Cortex of kidney (tissue), 1 donor: ENCODE data around the gene STING1.
"Not testable (repeated sequence)": the region's sequence is repeated elsewhere in the genome, so short reads cannot be mapped to it uniquely, and the experiment has no call there.

ENCODE experiments used
- DNase-seq: peaks from one replicate; lab custom pipeline; 2025; lab: John Stamatoyannopoulos, UW

Gene STING1

DNA sequence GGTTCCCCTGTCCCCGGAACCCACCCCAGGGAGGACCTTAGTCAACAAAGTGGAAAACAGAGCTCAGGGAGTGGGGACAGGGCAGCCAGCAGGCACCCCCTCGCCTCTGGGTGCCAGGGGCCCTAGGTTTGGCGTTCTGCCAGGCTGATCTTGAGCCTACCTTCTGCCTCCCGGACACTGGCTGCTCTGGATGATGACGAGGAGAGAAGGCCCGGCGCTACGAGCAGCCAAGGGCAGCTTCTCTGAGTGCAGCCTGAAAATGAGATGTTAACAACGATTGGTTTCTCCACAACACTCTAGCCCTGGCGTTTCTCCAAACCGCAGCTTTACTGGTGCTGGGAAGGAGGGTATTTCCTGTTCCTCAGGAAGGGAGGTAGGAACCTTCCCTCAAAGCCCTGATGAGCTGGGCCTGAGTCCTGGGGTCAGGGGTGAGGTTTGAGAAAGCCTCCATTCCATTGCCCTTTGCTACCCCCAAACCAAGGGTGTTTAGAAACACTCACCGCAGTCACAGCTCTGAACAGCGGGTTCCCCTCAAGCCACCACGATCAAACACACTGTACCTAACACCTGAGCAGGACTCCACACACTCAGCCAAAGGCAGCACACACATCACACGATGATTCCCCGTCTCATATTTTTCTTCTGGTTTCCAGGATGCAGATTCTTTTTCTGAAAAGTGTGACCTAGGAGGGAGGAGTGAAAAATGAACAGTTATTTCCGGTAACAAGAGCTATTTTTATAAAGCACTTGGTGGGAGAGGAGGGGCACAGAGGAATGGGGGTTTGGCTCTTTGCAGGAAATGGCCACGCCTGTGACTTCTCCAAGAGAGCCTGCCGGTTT lies at the start of gene STING1:
Gene STING1 (minus strand): TSS at position 709 of the 840 bp plus-strand sequence. CDS start 1,054 bp downstream, outside the sequence.
- DNase-seq, result no peak

DNA sequence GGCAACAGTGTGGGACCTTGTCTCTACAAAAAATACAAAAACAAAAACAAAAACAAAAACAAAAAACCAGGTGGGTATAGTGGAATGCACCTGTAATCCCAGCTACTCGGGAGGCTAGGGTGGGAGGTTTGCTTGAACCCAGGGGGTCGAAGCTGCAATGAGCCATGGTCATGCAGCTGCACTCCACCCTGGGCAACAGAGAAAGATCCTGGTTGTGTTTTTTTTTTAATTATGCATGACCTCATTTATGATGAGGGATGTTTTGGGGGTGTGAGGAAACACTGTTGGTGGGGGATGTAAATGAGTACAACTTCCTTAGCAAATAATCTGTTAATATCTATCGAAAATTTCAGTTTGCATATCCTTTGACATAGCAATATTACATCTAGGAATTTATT lies 49.2 kb upstream of the STING1 start:
- no peak for DNase-seq

DNA sequence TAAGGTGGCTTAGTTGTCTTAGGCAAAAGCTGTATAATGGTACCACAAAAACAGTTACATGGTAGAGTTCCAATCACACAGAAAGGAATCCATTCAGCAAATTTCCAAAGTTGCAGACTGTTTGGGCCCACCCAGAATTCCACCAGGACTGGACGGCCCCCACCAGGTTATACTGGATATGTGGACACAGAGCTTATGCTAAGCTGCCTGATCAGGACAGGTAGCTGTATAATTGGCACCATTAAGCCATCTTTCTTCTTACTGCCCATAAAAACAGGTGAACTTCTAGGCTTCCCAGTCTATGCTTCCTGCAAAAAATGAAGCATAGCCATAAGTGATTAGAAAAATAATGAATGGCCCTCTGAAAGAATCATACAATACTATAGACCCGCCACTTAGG lies 47.5 kb upstream of the STING1 start:
- DNase-seq, result not testable (repeated sequence)

DNA sequence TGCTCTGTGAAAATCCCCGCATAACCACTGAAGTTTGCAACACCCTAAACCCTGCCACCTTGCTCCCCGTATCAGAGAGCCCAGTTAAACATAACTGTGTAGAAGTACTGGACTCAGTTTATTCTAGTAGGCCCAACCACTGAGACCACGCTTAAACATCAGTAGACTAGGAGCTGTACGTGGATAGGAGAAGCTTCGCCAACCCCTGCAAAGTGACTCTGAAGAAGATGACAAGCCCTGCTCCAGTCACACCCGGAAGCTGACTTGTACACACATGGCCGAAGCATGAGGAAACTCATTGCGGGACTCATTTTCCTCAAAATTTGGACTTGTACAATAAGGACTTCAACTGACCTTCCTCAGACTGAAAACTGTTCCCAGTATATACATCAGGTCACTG lies 46.1 kb upstream of the STING1 start:
- DNase-seq, result not testable (repeated sequence)

DNA sequence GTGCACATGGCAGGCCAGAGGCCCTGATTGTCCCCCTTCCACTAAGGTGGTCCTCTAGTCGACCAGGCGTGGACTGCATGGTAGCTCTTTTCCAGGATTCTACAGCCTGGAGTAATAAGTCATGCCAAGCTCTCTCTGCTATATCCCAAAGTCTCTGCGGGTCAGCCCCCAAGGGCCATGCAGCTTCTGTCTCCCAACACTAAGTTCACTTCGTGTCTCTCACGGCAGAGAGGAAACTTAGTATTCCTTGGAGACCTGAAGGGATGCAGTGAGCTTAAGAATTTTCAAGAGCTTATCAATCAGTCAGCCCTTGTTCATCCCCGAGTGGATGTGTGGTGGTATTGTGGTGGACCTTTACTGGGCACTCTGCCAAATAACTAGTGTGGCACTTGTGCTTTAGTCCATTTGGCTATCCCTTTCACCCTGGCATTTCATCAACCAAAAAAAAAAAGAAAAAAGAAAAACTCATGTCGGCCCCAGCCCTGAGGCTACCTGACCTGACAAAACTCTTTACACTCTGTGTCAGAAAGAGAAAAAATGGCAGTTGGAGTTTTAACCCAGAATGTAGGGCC lies 45.4 kb upstream of the STING1 start:
- DNase-seq, result not testable (repeated sequence)

DNA sequence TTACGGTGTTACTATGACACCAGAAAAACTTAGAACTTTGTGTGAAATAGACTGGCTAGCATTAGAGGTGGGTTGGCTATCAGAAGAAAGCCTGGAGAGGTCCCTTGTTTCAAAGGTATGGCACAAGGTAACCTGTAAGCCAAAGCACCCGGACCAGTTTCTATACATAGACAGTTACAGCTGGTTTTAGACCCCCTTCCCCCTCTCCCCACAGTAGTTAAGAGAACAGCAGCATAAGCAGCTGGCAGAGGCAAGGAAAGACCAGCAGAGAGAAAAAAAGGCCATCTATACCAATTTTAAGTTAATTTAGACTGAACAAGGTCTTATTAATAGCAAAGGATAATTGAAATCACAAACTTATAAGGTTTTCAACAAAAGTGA lies 44.5 kb upstream of the STING1 start:
- not testable (repeated sequence) for DNase-seq

DNA sequence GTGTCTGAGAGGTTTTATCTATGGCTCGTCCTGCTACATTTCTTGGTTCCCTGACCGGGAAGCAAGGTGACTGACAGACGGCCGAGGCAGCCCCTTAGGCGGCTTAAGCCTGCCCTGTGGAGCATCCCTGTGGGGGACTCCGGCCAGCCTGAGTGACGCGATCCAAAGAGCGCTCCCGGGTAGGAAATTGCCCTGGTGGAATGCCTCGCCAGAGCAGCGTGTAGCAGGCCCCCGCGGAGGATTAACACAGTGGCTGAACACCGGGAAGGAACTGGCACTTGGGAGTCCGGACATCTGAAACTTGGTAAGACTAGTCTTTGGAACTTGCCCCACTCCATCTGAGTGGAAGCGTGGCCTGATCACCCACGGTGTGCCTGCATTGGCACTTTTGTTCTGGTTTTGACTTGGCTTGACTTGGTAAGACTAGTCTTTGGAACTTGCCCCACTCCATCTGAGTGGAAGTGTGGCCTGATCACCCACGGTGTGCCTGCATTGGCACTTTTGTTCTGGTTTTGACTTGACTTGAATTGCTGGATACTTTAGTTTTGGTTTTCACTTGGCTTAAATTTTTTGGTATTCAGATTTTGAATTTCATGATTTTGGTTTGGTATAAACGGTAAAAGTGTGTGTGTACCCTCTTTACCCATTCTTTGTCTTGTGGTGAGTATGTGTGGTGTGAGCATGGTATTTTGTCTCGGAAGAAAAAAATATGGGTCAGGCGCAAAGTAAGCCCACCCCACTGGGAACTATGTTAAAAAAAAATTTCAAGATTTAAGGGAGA lies 43.9 kb upstream of the STING1 start:
- DNase-seq, result not testable (repeated sequence)

DNA sequence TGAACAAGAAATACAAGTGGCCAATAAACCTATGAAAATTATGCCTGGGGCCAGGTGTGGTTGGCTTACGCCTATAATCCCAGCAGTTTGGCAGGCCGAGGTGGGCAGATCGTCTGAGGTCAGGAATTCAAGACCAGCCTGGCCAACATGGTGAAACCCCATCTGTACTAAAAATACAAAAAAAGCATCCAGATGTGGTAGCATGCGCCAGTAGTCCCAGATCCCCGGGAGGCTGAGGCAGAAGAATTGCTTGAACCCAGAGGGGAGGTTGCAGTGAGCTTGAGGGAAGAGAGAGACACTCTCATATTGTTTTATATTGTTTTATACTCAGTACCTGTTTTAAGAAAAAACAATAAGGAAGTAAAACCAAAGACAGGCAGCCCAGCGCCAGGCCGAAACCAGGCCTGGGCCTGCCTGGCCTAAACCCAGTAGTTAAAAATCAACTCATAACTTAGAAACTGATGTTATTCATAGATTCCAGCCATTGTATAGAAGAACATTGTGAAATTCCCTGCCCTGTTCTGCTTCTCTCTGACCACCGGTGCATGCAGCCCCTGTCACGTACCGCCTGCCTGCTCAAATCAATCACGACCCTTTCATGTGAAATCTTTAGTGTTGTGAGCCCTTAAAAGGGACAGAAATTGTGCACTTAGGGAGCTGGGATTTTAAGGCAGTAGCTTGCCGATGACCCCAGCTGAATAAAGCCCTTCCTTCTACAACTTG lies 43.2 kb upstream of the STING1 start:
- not testable (repeated sequence) for DNase-seq

DNA sequence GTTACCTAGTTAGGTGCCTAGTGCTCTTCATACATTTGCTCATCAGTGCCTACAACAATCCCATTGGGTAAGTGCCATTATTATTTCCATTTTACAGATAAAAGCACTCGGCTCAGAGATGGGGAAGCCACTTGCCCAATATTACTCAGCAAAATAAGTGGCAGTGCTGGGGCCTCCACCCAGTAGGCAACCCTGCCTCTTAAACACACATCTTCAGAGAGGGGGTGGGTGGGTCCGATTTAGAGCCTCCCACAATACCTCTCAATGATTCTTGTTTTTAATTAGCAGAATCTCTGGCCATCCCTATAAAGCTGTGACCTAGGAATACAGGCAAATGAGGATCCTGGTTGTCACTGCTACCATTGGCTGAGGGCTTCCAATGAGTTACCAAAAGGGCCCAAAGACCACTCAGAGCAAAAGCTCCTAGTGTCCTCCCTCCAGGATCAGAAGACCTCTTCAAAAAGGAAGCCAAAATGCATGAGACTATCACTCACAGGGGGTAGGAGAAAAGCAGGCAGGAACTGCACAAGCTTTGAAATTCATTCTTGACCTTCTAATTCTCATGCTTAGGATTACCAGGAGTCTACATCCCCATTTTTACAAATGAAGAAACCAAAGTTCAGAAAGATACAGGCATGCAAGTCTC lies 42.5 kb upstream of the STING1 start:
- no peak for DNase-seq

DNA sequence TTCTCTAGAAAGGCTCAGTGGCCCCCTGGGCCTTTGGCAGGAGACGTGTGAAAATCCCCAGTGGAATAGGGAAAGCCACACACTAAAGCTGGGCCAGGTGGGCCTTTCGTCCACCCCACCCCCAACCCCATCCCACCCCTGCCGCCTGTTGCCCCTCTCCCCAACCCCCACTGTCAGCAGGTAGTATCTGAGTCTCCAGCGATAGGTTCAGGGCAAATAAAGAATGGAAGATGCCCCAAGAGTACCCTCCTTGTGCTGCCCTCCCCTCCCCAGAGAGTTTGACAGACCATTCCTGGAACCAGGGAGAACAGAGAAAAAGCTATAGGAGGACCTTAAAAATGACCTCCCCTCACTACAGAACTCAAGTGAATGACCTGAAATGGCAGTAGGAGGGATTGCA lies 41.9 kb upstream of the STING1 start:
- DNase-seq, result no peak

DNA sequence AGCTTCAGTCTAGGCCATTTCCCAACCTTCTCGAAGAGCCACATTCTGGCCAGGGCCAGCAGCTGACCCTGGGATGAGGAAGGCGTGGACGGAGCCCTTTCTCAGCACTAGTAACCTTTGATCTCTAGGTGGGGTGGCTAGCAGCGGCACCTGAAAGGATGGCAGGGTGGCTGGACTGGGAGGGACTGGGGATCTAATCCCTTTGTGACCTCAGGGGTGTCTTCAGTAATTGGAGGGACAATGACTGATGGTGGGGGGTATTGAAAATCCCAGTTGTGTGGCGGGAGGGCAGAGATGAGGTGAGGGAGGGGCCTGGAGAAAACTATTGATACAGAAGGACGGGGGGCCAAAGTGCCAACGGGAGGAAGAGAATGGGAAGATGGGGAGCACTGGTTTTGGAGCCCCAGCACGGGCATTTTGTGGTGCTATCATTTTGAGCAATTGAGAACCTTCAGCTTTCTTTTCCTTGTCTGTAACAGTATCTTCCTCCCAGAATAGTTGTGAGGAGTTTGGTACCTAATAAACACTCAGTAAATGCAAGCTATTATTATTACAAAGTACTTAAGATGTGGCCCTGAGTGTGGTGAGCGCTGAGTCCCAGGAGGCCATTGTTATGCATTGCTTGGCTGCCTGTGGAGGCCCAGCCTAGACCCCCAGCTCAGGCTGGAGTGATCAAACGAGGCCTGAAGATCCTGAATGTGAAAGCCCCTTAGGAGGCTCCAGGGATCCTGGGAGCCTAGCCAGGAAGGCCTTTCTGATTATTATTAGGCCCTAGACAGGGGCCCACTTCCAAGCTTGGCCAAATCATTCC lies 41.3 kb upstream of the STING1 start:
- DNase-seq, result no peak

DNA sequence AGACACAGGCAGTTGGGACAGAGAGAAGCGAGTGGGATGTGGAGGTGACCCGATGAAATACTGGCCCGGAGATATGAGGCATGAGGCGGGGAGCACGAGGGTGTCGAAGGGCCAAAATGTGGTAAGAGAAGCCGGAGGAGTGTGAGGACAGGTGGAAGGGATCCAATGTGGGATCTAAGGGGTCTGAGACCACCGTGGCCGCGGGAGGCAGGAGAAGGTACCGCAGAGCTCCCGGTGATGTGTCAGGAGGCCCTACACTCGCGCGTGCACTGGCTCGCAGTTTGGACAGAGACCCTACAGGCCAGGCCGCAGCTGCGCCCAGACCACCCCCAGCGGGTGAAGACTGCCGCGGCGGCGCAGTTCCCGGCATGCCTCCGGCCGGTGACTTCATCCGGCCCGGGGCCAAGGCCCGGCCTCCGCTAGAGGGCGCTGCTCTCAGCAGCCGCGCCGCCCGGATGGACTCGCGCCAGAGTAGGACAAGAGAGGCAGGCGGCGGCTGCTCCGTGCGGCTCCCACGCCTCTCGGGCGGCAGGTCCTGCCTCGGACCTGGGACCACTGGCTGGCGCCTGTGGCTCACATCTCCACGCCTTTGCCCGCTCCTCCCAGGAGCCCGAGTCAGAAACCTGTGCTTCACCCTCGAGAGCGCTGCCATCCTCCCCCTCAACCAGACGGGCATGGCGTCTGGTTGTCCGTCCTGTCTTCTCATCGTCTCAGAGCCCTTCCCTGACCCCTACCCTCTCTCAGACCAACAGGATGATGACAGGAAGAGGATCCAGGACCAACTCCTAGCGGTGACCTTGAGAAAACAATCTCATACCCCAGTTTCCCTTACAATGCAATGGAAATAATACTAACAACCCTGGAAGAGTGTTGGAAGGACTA lies 35.4 kb upstream of the STING1 start:
- DNase-seq, result no peak

DNA sequence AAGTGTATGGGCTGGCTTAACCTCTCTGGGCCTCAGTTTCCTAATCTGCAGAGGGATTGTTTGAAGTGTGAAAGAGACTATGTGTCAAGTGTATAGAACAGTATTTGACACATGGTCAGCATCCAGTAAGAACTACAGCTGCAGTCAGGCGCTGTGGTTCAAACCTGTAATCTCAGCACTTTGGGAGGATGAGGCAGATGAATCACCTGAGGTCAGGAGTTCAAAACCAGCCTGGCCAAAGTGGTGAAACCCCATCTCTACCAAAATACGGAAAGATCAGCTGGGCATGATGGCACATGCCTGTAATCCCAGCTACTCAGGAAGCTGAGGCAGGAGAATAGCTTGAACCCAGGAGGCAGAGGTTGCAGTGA lies 31.9 kb upstream of the STING1 start:
- no peak for DNase-seq

DNA sequence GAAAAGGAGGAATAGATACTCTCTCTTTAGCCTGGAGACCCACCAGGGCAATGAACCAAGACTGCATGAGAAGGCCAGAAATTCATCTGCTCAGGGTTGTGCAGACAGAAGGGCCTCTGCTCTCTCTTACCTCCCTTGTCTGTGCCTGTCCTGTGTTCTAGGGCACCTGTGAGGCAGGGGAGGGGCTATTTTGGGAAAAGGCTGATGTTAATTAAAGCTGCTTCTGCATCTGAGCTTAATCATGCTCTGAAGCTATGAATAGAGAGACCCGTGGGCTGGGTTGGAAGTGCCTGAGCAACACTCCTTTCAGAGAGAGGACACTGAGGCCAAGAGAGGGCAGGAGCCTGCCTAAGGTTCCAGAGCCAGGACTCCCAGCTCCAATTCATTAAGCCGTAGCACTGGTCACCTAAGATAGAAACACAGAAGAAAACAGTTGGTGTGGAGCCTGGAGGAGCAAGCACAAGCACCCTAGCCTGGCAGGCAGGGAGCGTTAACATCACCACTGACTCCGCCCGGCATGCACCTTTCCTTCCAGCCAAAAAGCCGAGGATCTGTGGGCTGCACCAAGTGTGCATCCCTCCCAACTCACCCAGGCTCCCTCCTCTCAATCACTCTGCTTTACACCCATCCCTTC lies 31.4 kb upstream of the STING1 start:
- DNase-seq, result no peak

DNA sequence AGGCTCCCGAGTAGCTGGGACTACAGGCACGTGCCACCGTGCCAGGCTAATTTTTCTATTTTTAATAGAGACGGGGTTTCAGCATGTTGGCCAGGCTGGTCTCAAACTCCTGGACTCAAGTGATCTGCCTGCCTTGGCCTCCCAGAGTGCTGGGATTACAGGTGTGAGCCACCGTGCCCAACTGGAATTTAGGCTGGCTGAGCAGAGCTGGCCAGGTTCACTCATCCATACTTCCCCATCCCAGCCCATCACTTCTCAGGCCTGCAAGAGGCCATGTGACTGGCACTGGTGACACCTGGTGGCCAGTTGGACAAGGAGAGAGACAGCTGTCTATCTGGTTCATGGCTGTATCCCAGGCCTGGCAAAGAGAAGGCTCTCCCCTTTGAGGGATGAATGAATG lies 30.9 kb upstream of the STING1 start:
- not testable (repeated sequence) for DNase-seq

DNA sequence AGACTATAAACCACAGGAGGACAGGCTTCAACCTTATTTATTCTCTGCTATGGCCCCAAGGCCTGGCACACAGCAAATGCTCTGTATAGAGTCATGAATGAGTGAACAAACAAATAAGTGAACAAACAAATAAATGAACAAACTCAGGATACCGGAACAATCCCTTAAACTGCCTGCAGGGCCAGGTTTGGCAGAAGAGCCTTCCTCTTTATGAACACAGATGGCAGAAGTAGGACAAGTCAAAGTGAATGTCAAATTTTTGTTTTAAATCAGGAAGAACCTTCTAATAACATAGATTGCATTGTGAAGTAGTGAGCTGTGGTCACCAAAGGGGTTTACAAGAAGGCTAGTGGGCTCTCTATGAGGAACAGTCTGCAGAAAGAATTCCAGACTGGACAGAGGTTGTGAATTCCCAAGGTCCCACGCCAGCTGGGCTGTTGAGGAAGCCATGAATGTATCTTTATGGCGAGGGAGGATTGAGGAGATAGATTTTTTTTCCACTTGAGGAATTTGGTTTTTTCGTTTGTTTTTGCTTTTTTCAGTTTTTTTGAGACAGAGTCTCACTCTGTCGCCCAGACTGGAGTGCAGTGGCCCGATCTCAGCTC lies 30.3 kb upstream of the STING1 start:
- DNase-seq, result no peak

DNA sequence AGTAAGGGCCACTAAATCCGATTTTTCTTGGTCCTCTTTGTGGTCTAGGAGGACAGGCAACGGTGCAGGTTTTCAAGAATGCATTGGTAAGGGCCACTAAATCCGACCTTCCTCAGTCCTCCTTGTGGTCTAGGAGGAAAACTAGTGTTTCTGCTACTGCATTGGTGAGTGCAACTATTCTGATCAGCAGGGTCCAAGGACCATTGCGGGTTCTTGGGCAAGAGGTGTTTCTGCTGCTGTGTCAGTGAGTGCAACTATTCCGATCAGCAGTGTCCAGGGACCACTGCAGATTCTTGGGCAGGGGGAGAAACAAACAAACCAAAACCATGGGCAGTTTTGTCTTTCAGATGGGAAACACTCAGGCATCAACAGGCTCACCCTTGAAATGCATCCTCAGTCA lies 22.2 kb upstream of the STING1 start:
- DNase-seq, result not testable (repeated sequence)

DNA sequence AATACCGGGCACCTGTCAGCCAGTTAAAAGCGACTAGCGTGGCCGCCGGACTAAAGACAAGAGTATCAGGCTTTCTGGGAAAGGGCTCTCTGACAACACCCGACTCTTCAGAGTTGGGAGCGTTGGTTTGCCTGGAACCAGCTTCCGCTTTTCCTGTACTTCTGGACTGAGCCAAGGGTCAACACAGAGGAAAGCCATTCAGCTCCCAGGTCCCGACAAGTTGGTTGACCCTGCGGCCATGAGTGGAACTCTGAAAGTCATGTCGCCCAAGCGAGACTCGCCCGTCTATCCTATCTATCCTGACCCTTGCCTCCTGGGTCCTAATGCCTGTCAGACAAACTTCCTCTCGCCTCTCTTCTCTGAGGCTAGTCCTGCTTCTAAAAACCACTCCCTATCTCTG lies 21.3 kb upstream of the STING1 start:
- DNase-seq, result not testable (repeated sequence)
